ENCODE measurements around the gene RGCC. TPM values are rescaled to one million over a fixed set of nuclear protein-coding genes. Genes with fewer than 3 reads are reported as not detected.

Gene RGCC
- total and polyA plus RNA-seq, 9 of the 15 experiments (the other 6 are each of a cell fraction or from before 2014, with no cell fraction given): 0.51 to 10.4 (median 5.8) TPM

- no peak for TF ChIP-seq TCF7 (IDR thresholded peaks at IDR 0.05; ENCODE audit: borderline replicate concordance)
- no peak for TF ChIP-seq ZKSCAN1 (IDR thresholded peaks at IDR 0.05; ENCODE audit: low read depth, low read length)
- no peak for TF ChIP-seq SFPQ (IDR thresholded peaks at IDR 0.05; ENCODE audit: low read depth, low read length)
- TF ChIP-seq CHD2 (IDR thresholded peaks at IDR 0.05; ENCODE audit: low read depth, low read length): no peak
- TF ChIP-seq RBM14 (IDR thresholded peaks at IDR 0.05; ENCODE audit: borderline replicate concordance, insufficient read depth, low read depth, low read length): no peak
- no peak for TF ChIP-seq ZNF274 (IDR thresholded peaks at IDR 0.05; ENCODE audit: borderline replicate concordance, low read depth, low read length)
- no peak for TF ChIP-seq CCAR2 (IDR thresholded peaks at IDR 0.05; ENCODE audit: low read depth, low read length)
- no peak for TF ChIP-seq SRSF9 (IDR thresholded peaks at IDR 0.05; ENCODE audit: borderline replicate concordance, low read depth, low read length)
Observed at GRCh38 chr13:41492432-41493260, 35.3 kb downstream of the RGCC start (continued).

DNA sequence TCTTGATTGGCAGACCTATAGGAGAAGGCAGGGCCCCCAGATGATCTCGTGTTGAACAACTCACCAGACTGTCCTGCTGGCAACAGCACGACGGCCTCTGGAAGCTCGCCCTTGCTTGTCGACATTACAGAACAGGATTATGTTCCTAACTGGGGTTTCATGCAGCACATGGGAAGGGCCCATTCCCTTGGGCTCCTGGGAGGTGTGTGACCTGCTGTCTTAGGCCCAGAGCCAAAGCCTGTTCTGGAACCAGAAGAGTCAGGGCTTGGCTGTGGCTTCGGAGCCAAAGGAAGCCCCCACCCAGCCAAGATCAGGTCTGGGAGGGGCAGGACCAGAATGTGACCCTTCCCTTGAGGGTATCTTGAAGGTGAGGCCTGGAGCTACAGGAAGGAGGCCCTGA is 36.9 kb downstream of the RGCC start:
- intact Hi-C loops (cut with micrococcal nuclease) (no loop called here), in situ Hi-C loops (cut with MboI) (no loop called here)
- WGBS (ENCODE audit: insufficient coverage, low coverage, missing lambda C conversion rate): 5% methylated on average over 6 of the region's 6 CpGs
- no peaks in the 10 kb centered on the region for H3K9me1 ChIP-seq (ENCODE audit: control insufficient read depth, insufficient read depth, low read length)
- H3K9me3 ChIP-seq (replicated peaks; ENCODE audit: control insufficient read depth, insufficient read depth, low read depth, low read length): no peaks in the 10 kb centered on the region
- H3K4me1 ChIP-seq (replicated peaks in 1 of 2; ENCODE audit: control insufficient read depth in 2 of 2, insufficient read depth in 2 of 2, low read length in 2 of 2): no peaks in the 10 kb centered on the region
- no TSS peak for BruUV-seq (replicated peaks)
- ATAC-seq (no peak), FAIRE-seq (no peak), DNase-seq (ENCODE audit: extremely low read depth in 1 of 4, low spot score in 3 of 4) (no peak)
- no peak overlapping the region for H3K4me2 ChIP-seq (ENCODE audit: insufficient read depth, low read length)
- H3K9ac ChIP-seq (ENCODE audit: insufficient read depth in 1 of 2, low read depth in 2 of 2, low read length in 2 of 2): no peak overlapping the region
- H3K27ac ChIP-seq (ENCODE audit: extremely low read depth, low read depth, low read length): no peak overlapping the region
- H2AFZ ChIP-seq (ENCODE audit: low read depth, low read length): no peak overlapping the region
- no peaks in the 10 kb centered on the region for H3K79me2 ChIP-seq (ENCODE audit: control insufficient read depth, insufficient read depth, low read length)
- POLR2A ChIA-PET: no interaction called here
- no peaks in the 10 kb centered on the region for H3K36me3 ChIP-seq (ENCODE audit: control insufficient read depth, insufficient read depth, low read length)
- TF ChIP-seq PHTF2 (CRISPR knock-in tag; IDR thresholded peaks at IDR 0.05) (no peak), ZNF444 (CRISPR knock-in tag; IDR thresholded peaks at IDR 0.05) (no peak), ZNF133 (CRISPR knock-in tag; IDR thresholded peaks at IDR 0.05) (no peak), TAF1 (IDR thresholded peaks at IDR 0.05; ENCODE audit: control insufficient read depth, extremely low read depth, insufficient read depth, low read length, severe bottlenecking) (no peak)
- H3K27me3 ChIP-seq (ENCODE audit: control insufficient read depth in 2 of 2, insufficient read depth in 2 of 2, low read length in 2 of 2): peaks cover 0 to 16% of the 10 kb centered on the region in 2 experiments; a peak in 3 of 5 replicates
- no peak overlapping the region for H3K4me3 ChIP-seq
- CTCF ChIA-PET (ENCODE audit: low intra/inter-chr PET ratio): no interaction called here
- H4K20me1 ChIP-seq (replicated peaks; ENCODE audit: control insufficient read depth, insufficient read depth, low read length): no peaks in the 10 kb centered on the region

Data from K562 (cell line).